CD4-positive, alpha-beta T cell (primary cell): Measurements from ENCODE around the gene KSR2. TPM values are rescaled to one million over a fixed set of nuclear protein-coding genes. Genes with fewer than 3 reads are reported as not detected.

Experiments used
- ATAC-seq: fragments of 200-7000 bp; cut with Tn5 transposase; one replicate; pipeline ENCODE4 v1.10.0; 2022; ENCODE audit warnings: mild to moderate bottlenecking; ENCODE audit not compliant: poor library complexity
- CTCF ChIA-PET: fragments of 350-600 bp; sonication (Branson Sonifier 250); formaldehyde crosslinking; loops from one replicate; lab custom pipeline; 2021; ENCODE audit warnings: antibody characterized with exemption, inconsistent platforms; lab: Charles Lee
- POLR2A ChIA-PET: fragments of 350-600 bp; sonication (Branson Sonifier 250); formaldehyde crosslinking; loops from one replicate; lab custom pipeline; 2021; ENCODE audit warnings: antibody characterized with exemption, inconsistent platforms; lab: Charles Lee
- DNase-seq, 14 experiments: peaks; one replicate each; pipeline ENCODE4 v3.0.0-alpha.2; 2013 to 2020; ENCODE audit warnings: mixed read lengths in 2 of 14
- H3K27ac ChIP-seq, 2 donors: one replicate each; pipeline versions ENCODE4 v1.5.1 to v1.7.0; 2013; ENCODE audit warnings: low read length in 2 of 2, low read depth in 1 of 2, mild to moderate bottlenecking in 1 of 2
- H3K27me3 ChIP-seq, 2 experiments: 1 replicate in 1 of 2; 2 replicates in 1 of 2; pipeline versions ENCODE4 v1.6.1 to v1.7.0; 2013; ENCODE audit warnings: low read length in 2 of 2, control low read depth in 1 of 2, mild to moderate bottlenecking in 1 of 2, moderate library complexity in 1 of 2; ENCODE audit not compliant: insufficient read depth in 2 of 2, control insufficient read depth in 1 of 2
- H3K36me3 ChIP-seq: one replicate; pipeline ENCODE4 v1.6.1; 2013; ENCODE audit warnings: low read length, control low read depth; ENCODE audit not compliant: insufficient read depth
- H3K4me1 ChIP-seq: one replicate; pipeline ENCODE4 v1.6.1; 2013; ENCODE audit warnings: low read length, control low read depth; ENCODE audit not compliant: insufficient read depth
- H3K4me3 ChIP-seq: one replicate; pipeline ENCODE4 v1.5.1; 2013; ENCODE audit warnings: mild to moderate bottlenecking, low read length, moderate library complexity
- H3K9me3 ChIP-seq, 2 experiments: 1 replicate in 1 of 2; 2 replicates in 1 of 2; pipeline versions ENCODE4 v1.6.1 to v1.7.0; 2013; ENCODE audit warnings: low read length in 2 of 2, mild to moderate bottlenecking in 2 of 2, control low read depth in 1 of 2, moderate library complexity in 1 of 2; ENCODE audit not compliant: control insufficient read depth in 1 of 2, insufficient read depth in 1 of 2
- H3K27ac Mint-ChIP-seq: one replicate; pipeline ENCODE4 v1.8.0; 2020; ENCODE audit warnings: mixed read lengths
- H3K27me3 Mint-ChIP-seq: one replicate; pipeline ENCODE4 v1.8.0; 2021; ENCODE audit warnings: mixed read lengths
- H3K36me3 Mint-ChIP-seq: one replicate; pipeline ENCODE4 v1.8.0; 2021; ENCODE audit warnings: low read depth, mixed read lengths
- H3K4me1 Mint-ChIP-seq: one replicate; pipeline ENCODE4 v1.8.0; 2021; ENCODE audit warnings: low read depth, mixed read lengths
- H3K4me3 Mint-ChIP-seq: one replicate; pipeline ENCODE4 v1.8.0; 2020; ENCODE audit warnings: mild to moderate bottlenecking, mixed read lengths
- H3K9me3 Mint-ChIP-seq: one replicate; pipeline ENCODE4 v1.8.0; 2020; ENCODE audit warnings: mixed read lengths
- intact Hi-C, 2 experiments: fragments of 100-400 bp; cut with DNase I in 1 of 2; cut with micrococcal nuclease in 1 of 2; formaldehyde crosslinking; loops; one replicate each; pipeline versions ENCODE4 v1.15.1 to v1.9.0; 2023 to 2025; cut with DNase I, micrococcal nuclease
- total RNA-seq, 174 experiments: library from RNA in 2 of 174; stranded (reverse) in 2 of 174; gene quantifications; one replicate each; pipeline ENCODE4 v1.2.3 and lab custom pipeline; 2021 to 2026
- TF ChIP-seq, protein P1 (sequence below): fragments of 200-600 bp; IDR thresholded peaks from one replicate; pipeline ENCODE4 v1.8.0; 2022; ENCODE audit warnings: antibody characterized with exemption, mild to moderate bottlenecking

Gene KSR2
- total RNA-seq, 2 experiments from 2014 or later, result 0.05 to 0.17 TPM

DNA sequence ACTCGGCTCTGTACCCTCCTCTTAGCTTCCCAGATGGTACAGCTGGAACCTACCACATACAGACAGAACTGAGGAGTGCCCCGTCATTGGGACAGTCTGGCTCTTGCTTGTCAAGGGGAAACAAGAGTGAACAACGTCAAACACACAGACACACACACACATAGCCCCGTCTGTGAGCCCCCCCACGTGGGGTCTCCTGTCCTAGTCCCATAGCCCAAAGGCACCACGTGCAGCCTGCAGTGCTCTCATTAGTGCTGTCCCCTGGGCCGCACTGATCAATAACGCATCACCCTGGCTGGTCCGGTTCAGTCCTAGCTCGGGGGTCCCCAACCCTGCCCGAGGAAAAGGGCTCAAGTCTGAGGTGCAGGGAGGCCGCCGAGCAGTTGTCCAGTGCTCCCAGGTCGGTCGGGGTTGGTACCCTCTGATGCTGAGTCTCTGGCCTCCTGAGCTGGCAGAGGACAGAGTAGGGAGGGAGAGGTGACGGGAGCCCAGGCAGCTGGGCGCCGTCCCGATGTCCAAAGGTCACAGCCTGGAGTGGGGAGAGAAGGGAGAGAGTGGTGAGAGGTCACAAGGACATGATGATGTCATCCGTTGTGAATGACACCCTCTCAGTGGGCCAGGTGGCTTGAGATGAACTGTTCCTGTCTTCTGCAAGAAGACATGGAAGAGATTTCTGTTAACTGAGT is 502.0 kb downstream of the KSR2 start:
- no peak overlapping the region for H3K4me3 Mint-ChIP-seq
- H3K27ac Mint-ChIP-seq, result no peak overlapping the region
- ATAC-seq, result no peak

DNA sequence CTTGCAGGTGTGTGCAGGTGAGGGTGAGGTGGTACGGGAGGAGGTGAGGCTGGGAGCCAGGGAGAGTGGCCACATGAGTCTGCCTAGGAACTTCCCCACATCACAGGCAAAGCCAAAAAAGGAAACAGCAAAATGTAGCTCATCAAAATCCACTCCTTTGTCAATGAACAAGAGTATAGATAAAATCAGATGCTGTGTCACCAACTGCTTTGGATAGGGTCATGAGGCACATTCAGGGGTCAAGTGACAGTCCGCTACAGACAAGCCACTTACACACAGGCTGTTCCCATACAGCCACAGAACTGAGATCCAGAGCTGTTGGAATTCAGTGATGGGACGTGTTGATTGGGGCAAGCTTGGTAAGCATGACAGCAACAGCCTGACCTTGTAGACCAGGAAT is 507.1 kb downstream of the KSR2 start:
- TF ChIP-seq, protein P1, sequence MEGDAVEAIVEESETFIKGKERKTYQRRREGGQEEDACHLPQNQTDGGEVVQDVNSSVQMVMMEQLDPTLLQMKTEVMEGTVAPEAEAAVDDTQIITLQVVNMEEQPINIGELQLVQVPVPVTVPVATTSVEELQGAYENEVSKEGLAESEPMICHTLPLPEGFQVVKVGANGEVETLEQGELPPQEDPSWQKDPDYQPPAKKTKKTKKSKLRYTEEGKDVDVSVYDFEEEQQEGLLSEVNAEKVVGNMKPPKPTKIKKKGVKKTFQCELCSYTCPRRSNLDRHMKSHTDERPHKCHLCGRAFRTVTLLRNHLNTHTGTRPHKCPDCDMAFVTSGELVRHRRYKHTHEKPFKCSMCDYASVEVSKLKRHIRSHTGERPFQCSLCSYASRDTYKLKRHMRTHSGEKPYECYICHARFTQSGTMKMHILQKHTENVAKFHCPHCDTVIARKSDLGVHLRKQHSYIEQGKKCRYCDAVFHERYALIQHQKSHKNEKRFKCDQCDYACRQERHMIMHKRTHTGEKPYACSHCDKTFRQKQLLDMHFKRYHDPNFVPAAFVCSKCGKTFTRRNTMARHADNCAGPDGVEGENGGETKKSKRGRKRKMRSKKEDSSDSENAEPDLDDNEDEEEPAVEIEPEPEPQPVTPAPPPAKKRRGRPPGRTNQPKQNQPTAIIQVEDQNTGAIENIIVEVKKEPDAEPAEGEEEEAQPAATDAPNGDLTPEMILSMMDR, result no peak
- H3K36me3 Mint-ChIP-seq, result no peaks in the 10 kb centered on the region
- no peak overlapping the region for H3K4me3 Mint-ChIP-seq
- Histone ChIP-seq H3K4me1 (no peaks in the 10 kb centered on the region), H3K27me3 (no peaks in the 10 kb centered on the region), H3K36me3 (no peaks in the 10 kb centered on the region), H3K27ac (no peak overlapping the region), H3K9me3 (peaks cover 0 to 6% of the 10 kb centered on the region in 2 experiments), H3K4me3 (no peak overlapping the region)
- ChIA-PET CTCF (no interaction called here), POLR2A (no interaction called here)
- H3K27ac Mint-ChIP-seq, result no peak overlapping the region
- peaks cover 9% of the 10 kb centered on the region for H3K27me3 Mint-ChIP-seq
- H3K4me1 Mint-ChIP-seq, result no peaks in the 10 kb centered on the region
- no peak for DNase-seq
- peaks cover 3% of the 10 kb centered on the region for H3K9me3 Mint-ChIP-seq
- intact Hi-C loops, result no loop called here
- ATAC-seq, result no peak

More for the DNA sequence above, 502.0 kb downstream of the KSR2 start:
- Histone ChIP-seq H3K36me3 (no peaks in the 10 kb centered on the region), H3K27me3 (no peaks in the 10 kb centered on the region), H3K27ac (no peak overlapping the region), H3K4me3 (no peak overlapping the region), H3K4me1 (no peaks in the 10 kb centered on the region), H3K9me3 (peaks cover 0 to 10% of the 10 kb centered on the region in 2 experiments)
- Mint-ChIP-seq H3K4me1 (no peaks in the 10 kb centered on the region), H3K9me3 (peaks cover 3% of the 10 kb centered on the region), H3K36me3 (no peaks in the 10 kb centered on the region), H3K27me3 (peaks cover 4% of the 10 kb centered on the region)
- TF ChIP-seq, protein P1, result no peak
- POLR2A ChIA-PET, result no interaction called here
- intact Hi-C loops, result no loop called here
- CTCF ChIA-PET, result no interaction called here
- DNase-seq, result no peak

DNA sequence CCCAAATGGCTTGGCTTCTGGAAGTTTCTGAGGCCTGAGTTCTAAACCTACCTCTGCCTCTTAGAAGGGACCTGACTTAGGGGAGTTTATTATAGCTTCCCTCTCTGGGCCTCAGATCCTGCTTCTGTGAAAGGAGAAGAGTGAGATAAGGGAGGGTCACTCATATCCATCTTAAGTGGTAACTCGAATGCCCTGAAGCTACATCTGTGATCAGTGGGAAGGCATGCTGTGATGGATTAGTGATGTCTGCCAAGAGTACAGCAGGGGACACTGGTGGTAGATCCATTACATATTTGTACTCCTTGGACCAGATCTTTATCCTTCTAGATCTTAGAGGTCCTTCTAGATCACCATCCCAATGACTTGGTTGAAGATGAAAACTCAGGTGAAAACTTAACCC is 509.6 kb downstream of the KSR2 start:
- intact Hi-C loops, result no loop called here
- Histone ChIP-seq H3K27ac (no peak overlapping the region), H3K4me1 (no peaks in the 10 kb centered on the region), H3K9me3 (peaks cover 0 to 11% of the 10 kb centered on the region in 2 experiments), H3K36me3 (no peaks in the 10 kb centered on the region), H3K27me3 (no peaks in the 10 kb centered on the region), H3K4me3 (no peak overlapping the region)
- no peak overlapping the region for H3K27ac Mint-ChIP-seq
- ATAC-seq (no peak), DNase-seq (no peak)
- H3K9me3 Mint-ChIP-seq, result no peaks in the 10 kb centered on the region
- no peaks in the 10 kb centered on the region for H3K36me3 Mint-ChIP-seq
- POLR2A ChIA-PET, result no interaction called here
- no peaks in the 10 kb centered on the region for H3K4me1 Mint-ChIP-seq
- H3K27me3 Mint-ChIP-seq, result peaks cover 9% of the 10 kb centered on the region
- no peak overlapping the region for H3K4me3 Mint-ChIP-seq
- CTCF ChIA-PET, result no interaction called here
- TF ChIP-seq, protein P1, result no peak
